Activated naive CD8-positive, alpha-beta T cell treated with anti-CD3 and anti-CD28 coated beads, Interleukin-2, amount 50 U/mL, for 24 hours (primary cell): ENCODE results near the gene ANK2.

Experiments
- ATAC-seq: fragments of 150-1000 bp; cut with Tn5 transposase; one replicate; pipeline ENCODE4 v1.10.0; 2021
- DNase-seq: peaks from one replicate; pipeline ENCODE4 v3.0.0; 2021
- H3K27ac Mint-ChIP-seq: one replicate; pipeline ENCODE4 v1.8.0; 2021; ENCODE audit warnings: mild to moderate bottlenecking, mixed read lengths
- H3K27me3 Mint-ChIP-seq: one replicate; pipeline ENCODE4 v1.8.0; 2021; ENCODE audit warnings: mixed read lengths
- H3K36me3 Mint-ChIP-seq: one replicate; pipeline ENCODE4 v1.8.0; 2021; ENCODE audit warnings: low read depth, mixed read lengths
- H3K4me1 Mint-ChIP-seq: one replicate; pipeline ENCODE4 v1.8.0; 2021; ENCODE audit warnings: mixed read lengths
- H3K4me3 Mint-ChIP-seq: one replicate; pipeline ENCODE4 v1.8.0; 2021; ENCODE audit warnings: mild to moderate bottlenecking, moderate library complexity, mixed read lengths
- H3K9me3 Mint-ChIP-seq: one replicate; pipeline ENCODE4 v1.8.0; 2021; ENCODE audit warnings: mixed read lengths

ANK2 gene

GRCh38 chr4:113142351-113142750, 92.9 kb downstream of the ANK2 start:
- Mint-ChIP-seq H3K4me1 (peaks cover 2% of the 10 kb centered on the region), H3K9me3 (no peaks in the 10 kb centered on the region), H3K27me3 (no peaks in the 10 kb centered on the region), H3K4me3 (no peak overlapping the region), H3K36me3 (no peaks in the 10 kb centered on the region), H3K27ac (no peak overlapping the region)
- ATAC-seq (no peak), DNase-seq (no peak)

- DNase-seq (no peak), ATAC-seq (no peak)
- H3K4me1 Mint-ChIP-seq: peaks cover 2% of the 10 kb centered on the region
- H3K27me3 Mint-ChIP-seq: no peaks in the 10 kb centered on the region
- no peak overlapping the region for H3K4me3 Mint-ChIP-seq
- no peak overlapping the region for H3K27ac Mint-ChIP-seq
- no peaks in the 10 kb centered on the region for H3K9me3 Mint-ChIP-seq
- H3K36me3 Mint-ChIP-seq: no peaks in the 10 kb centered on the region
Measured at GRCh38 chr4:113144091-113144490, 94.6 kb downstream of the ANK2 start.

GRCh38 chr4:113145147-113145518, 95.7 kb downstream of the ANK2 start:
- H3K4me3 Mint-ChIP-seq: no peak overlapping the region
- H3K36me3 Mint-ChIP-seq: no peaks in the 10 kb centered on the region
- peaks cover 2% of the 10 kb centered on the region for H3K4me1 Mint-ChIP-seq
- ATAC-seq (no peak), DNase-seq (no peak)
- H3K27me3 Mint-ChIP-seq: no peaks in the 10 kb centered on the region
- H3K27ac Mint-ChIP-seq: no peak overlapping the region
- no peaks in the 10 kb centered on the region for H3K9me3 Mint-ChIP-seq

- Mint-ChIP-seq H3K4me1 (peaks cover 2% of the 10 kb centered on the region), H3K27me3 (no peaks in the 10 kb centered on the region), H3K4me3 (no peak overlapping the region), H3K27ac (no peak overlapping the region), H3K9me3 (no peaks in the 10 kb centered on the region), H3K36me3 (no peaks in the 10 kb centered on the region)
- no peak for DNase-seq
- ATAC-seq: no peak
Measured at GRCh38 chr4:113145519-113146291, 96.3 kb downstream of the ANK2 start.

GRCh38 chr4:113146876-113147358, 97.5 kb downstream of the ANK2 start:
- H3K27ac Mint-ChIP-seq: no peak overlapping the region
- no peaks in the 10 kb centered on the region for H3K36me3 Mint-ChIP-seq
- H3K4me1 Mint-ChIP-seq: peaks cover 2% of the 10 kb centered on the region
- DNase-seq (no peak), ATAC-seq (peak; percentile 54)
- no peaks in the 10 kb centered on the region for H3K27me3 Mint-ChIP-seq
- peak overlapping the region; percentile 68 for H3K4me3 Mint-ChIP-seq
- no peaks in the 10 kb centered on the region for H3K9me3 Mint-ChIP-seq

- Mint-ChIP-seq H3K27me3 (no peaks in the 10 kb centered on the region), H3K36me3 (no peaks in the 10 kb centered on the region), H3K4me3 (no peak overlapping the region), H3K4me1 (peaks cover 2% of the 10 kb centered on the region), H3K27ac (no peak overlapping the region), H3K9me3 (no peaks in the 10 kb centered on the region)
- ATAC-seq: no peak
- DNase-seq: no peak
Measured at GRCh38 chr4:113147498-113148111, 98.2 kb downstream of the ANK2 start.

- Mint-ChIP-seq H3K27ac (no peak overlapping the region), H3K4me1 (peaks cover 2% of the 10 kb centered on the region)
Measured at GRCh38 chr4:113148925-113149324, 99.5 kb downstream of the ANK2 start.

DNA sequence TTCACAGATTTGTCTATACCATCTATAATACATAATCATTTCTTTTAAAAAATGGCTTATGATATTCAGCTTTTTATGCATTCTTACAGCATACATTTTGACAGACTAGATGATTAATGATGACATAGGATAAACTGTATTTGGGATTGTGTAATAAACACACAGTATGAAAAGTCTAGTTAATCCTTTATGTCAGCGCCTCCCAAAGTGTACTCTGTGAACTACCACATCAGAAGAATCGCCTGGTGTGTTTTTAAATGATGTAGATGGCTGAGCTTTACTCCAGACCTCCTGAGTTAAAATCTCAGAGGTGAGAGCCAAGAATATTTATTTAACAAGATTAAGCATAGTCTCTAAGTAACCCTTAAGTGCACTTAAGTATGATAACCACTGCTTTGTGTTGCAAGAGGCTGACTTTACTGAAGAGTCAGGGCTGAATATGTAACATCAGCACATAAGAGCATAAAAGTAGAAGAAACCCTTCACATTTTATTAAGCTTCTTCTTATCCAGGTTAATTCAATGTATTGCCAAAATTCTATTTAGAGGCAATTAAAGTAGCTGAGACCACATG, 104.2 kb downstream of the ANK2 start:
- no peaks in the 10 kb centered on the region for H3K36me3 Mint-ChIP-seq
- DNase-seq (no peak), ATAC-seq (no peak)
- H3K27ac Mint-ChIP-seq: no peak overlapping the region
- H3K4me3 Mint-ChIP-seq: no peak overlapping the region
- no peaks in the 10 kb centered on the region for H3K27me3 Mint-ChIP-seq
- no peaks in the 10 kb centered on the region for H3K4me1 Mint-ChIP-seq
- H3K9me3 Mint-ChIP-seq: no peaks in the 10 kb centered on the region

More at GRCh38 chr4:113148925-113149324, 99.5 kb downstream of the ANK2 start:
- Mint-ChIP-seq H3K9me3 (no peaks in the 10 kb centered on the region), H3K27me3 (no peaks in the 10 kb centered on the region), H3K4me3 (no peak overlapping the region), H3K36me3 (no peaks in the 10 kb centered on the region)
- ATAC-seq (no peak), DNase-seq (no peak)

DNA sequence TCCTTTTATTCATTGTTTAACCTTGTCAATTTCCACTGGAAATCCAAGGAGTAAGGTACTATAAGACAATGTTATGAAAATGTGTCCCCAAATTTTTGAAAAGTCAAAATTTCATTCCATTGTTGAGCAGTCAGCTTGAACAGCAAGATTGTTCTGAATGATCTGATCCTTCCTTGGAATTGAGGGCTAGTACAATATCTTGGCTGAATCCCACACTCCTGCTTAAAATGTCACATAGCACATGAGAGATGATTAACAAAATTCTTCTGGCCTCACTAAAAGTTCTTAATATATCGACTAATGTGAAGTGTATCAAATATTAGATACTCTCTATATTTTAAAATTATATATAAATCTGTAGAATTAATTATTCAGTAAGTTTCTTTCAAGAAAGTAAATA, 104.8 kb downstream of the ANK2 start:
- Mint-ChIP-seq H3K27me3 (no peaks in the 10 kb centered on the region), H3K4me3 (no peak overlapping the region), H3K9me3 (no peaks in the 10 kb centered on the region), H3K36me3 (no peaks in the 10 kb centered on the region), H3K4me1 (no peaks in the 10 kb centered on the region), H3K27ac (no peak overlapping the region)
- ATAC-seq: no peak
- DNase-seq: no peak

GRCh38 chr4:113157086-113157857, 107.8 kb downstream of the ANK2 start:
- H3K36me3 Mint-ChIP-seq: no peaks in the 10 kb centered on the region
- H3K27me3 Mint-ChIP-seq: no peaks in the 10 kb centered on the region
- ATAC-seq: no peak
- no peaks in the 10 kb centered on the region for H3K4me1 Mint-ChIP-seq
- no peak overlapping the region for H3K27ac Mint-ChIP-seq
- no peak for DNase-seq
- H3K9me3 Mint-ChIP-seq: no peaks in the 10 kb centered on the region
- no peak overlapping the region for H3K4me3 Mint-ChIP-seq

- DNase-seq: no peak
- Mint-ChIP-seq H3K36me3 (no peaks in the 10 kb centered on the region), H3K27ac (no peak overlapping the region), H3K27me3 (no peaks in the 10 kb centered on the region), H3K9me3 (no peaks in the 10 kb centered on the region), H3K4me1 (no peaks in the 10 kb centered on the region), H3K4me3 (no peak overlapping the region)
- ATAC-seq: no peak
Measured at GRCh38 chr4:113159942-113160545, 110.6 kb downstream of the ANK2 start.

DNA sequence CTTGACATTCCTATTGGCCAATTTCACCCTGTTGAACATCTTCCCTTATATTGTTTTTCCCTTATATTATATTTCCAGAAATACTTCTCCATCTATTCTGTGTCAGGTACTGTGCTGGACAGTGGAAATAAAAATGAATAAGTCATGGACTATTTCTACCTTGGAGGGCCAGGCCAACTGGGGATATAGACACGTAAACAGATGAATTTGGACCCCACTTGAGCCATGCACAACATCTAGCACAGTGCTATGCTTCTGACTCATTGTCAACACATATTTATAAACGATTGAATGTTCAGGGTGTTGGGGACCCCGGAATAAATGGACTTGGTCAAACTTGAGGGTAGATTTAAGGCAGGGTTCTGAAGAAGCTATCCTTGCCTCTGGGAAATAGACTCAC, 111.1 kb downstream of the ANK2 start:
- Mint-ChIP-seq H3K27me3 (no peaks in the 10 kb centered on the region), H3K4me1 (no peaks in the 10 kb centered on the region), H3K36me3 (no peaks in the 10 kb centered on the region), H3K27ac (no peak overlapping the region), H3K4me3 (no peak overlapping the region), H3K9me3 (no peaks in the 10 kb centered on the region)
- DNase-seq: no peak
- no peak for ATAC-seq

GRCh38 chr4:113162089-113162488, 112.6 kb downstream of the ANK2 start:
- ATAC-seq (no peak), DNase-seq (no peak)
- no peaks in the 10 kb centered on the region for H3K27me3 Mint-ChIP-seq
- no peaks in the 10 kb centered on the region for H3K36me3 Mint-ChIP-seq
- H3K4me1 Mint-ChIP-seq: no peaks in the 10 kb centered on the region
- H3K4me3 Mint-ChIP-seq: no peak overlapping the region
- no peak overlapping the region for H3K27ac Mint-ChIP-seq
- no peaks in the 10 kb centered on the region for H3K9me3 Mint-ChIP-seq

- no peak overlapping the region for H3K27ac Mint-ChIP-seq
- H3K9me3 Mint-ChIP-seq: no peaks in the 10 kb centered on the region
- no peak for DNase-seq
- no peaks in the 10 kb centered on the region for H3K36me3 Mint-ChIP-seq
- H3K4me1 Mint-ChIP-seq: no peaks in the 10 kb centered on the region
- no peak for ATAC-seq
- H3K4me3 Mint-ChIP-seq: no peak overlapping the region
- H3K27me3 Mint-ChIP-seq: peaks cover 2% of the 10 kb centered on the region
Measured at GRCh38 chr4:113169368-113169767, 119.9 kb downstream of the ANK2 start.
